HCT116 (cell line): ENCODE data around the gene TBX3. TPM values are rescaled to one million over a fixed set of nuclear protein-coding genes. Genes with fewer than 3 reads are reported as not detected.

Experiments used
- ATAC-seq: fragments of 200-7000 bp; cut with Tn5 transposase; 2 replicates; pipeline ENCODE4 v1.9.1; 2020; ENCODE audit warnings: mild to moderate bottlenecking, moderate library complexity
- BruUV-seq: library from RNA; stranded (reverse); fragments of 400-500 nt; replicated peaks from 2 replicates; lab custom pipeline; 2021; lab: Mats Ljungman, UMichigan
- CTCF ChIA-PET: fragments of 300-600 bp; sonication (Branson Sonifier 250); formaldehyde crosslinking; loops from one replicate; lab custom pipeline; 2021; ENCODE audit warnings: antibody characterized with exemption; lab: Charles Lee
- POLR2A ChIA-PET: fragments of 300-600, 350-600 bp; sonication (Branson Sonifier 250); formaldehyde crosslinking; loops from one replicate; lab custom pipeline; 2021; ENCODE audit warnings: antibody characterized with exemption; lab: Charles Lee
- RAD21 ChIA-PET, 2 experiments: fragments of 300-600 bp; sonication (Branson Sonifier 250); formaldehyde crosslinking; loops; one replicate each; lab custom pipeline; 2023; ENCODE audit warnings: low total read pairs in 2 of 2; ENCODE audit not compliant: uncharacterized antibody in 2 of 2, unreplicated experiment in 2 of 2, low non-redundant PET in 1 of 2; lab: Charles Lee
- DNase-seq: peaks from one replicate; pipeline ENCODE4 v3.0.0-alpha.2; 2010; ENCODE audit warnings: low read depth, low spot score
- H2AFZ ChIP-seq: fragments of 200-600 bp; shearing (Covaris generic), sonication (generic); 2 replicates; pipeline ENCODE4 v1.6.1; 2017; ENCODE audit warnings: low read depth, mixed run types, mixed read lengths, antibody characterized with exemption, low read length; ENCODE audit not compliant: poor library complexity, severe bottlenecking
- H3K27ac ChIP-seq: 2 replicates; pipeline ENCODE4 v1.5.1; 2012; ENCODE audit warnings: low read depth, low read length
- H3K27me3 ChIP-seq: fragments of 200-600 bp; sonication (generic); 2 replicates; pipeline ENCODE4 v1.6.1; 2016; ENCODE audit warnings: mixed run types, low read length, mixed read lengths; ENCODE audit not compliant: insufficient read depth
- H3K36me3 ChIP-seq, 2 experiments: fragments of 200-500 bp in 1 of 2; fragments of 200-600 bp in 1 of 2; sonication (Bioruptor generic) in 1 of 2; sonication (generic) in 1 of 2; 2 replicates each; pipeline versions ENCODE4 v1.5.1 to v1.6.1; 2014 to 2016; ENCODE audit warnings: low read length in 2 of 2, inconsistent platforms in 1 of 2, mixed read lengths in 1 of 2, mixed run types in 1 of 2; ENCODE audit not compliant: insufficient read depth in 2 of 2, control insufficient read depth in 1 of 2
- H3K4me1 ChIP-seq, 2 experiments: fragments of 200-600 bp in 1 of 2; sonication (generic) in 1 of 2; 2 replicates each; pipeline versions ENCODE4 v1.5.1 to v1.6.1; 2012 to 2017; ENCODE audit warnings: low read length in 2 of 2, inconsistent platforms in 1 of 2, mild to moderate bottlenecking in 1 of 2, mixed read lengths in 1 of 2, mixed run types in 1 of 2, moderate library complexity in 1 of 2; ENCODE audit not compliant: insufficient read depth in 2 of 2, control insufficient read depth in 1 of 2
- H3K4me2 ChIP-seq: fragments of 200-600 bp; sonication (generic); 2 replicates; pipeline ENCODE4 v1.6.1; 2017; ENCODE audit warnings: mixed run types, low read length, mixed read lengths
- H3K4me3 ChIP-seq, 2 experiments: fragments of 200-600 bp in 1 of 2; sonication (generic) in 1 of 2; replicated peaks in 1 of 2; 2 replicates each; pipeline ENCODE4 v1.5.1; 2011 to 2016; ENCODE audit warnings: low read length in 2 of 2, control low read depth in 1 of 2, low read depth in 1 of 2, mild to moderate bottlenecking in 1 of 2, mixed read lengths in 1 of 2, mixed run types in 1 of 2
- H3K79me2 ChIP-seq: fragments of 200-600 bp; sonication (generic); 2 replicates; pipeline ENCODE4 v1.6.1; 2017; ENCODE audit warnings: mild to moderate bottlenecking, mixed run types, low read length, moderate library complexity, mixed read lengths; ENCODE audit not compliant: insufficient read depth
- H3K9ac ChIP-seq: fragments of 200-600 bp; sonication (generic); 2 replicates; pipeline ENCODE4 v1.6.1; 2016; ENCODE audit warnings: low read length, mixed read lengths
- H3K9me2 ChIP-seq: fragments of 200-600 bp; sonication (generic), shearing (Covaris generic); 2 replicates; pipeline ENCODE4 v1.6.1; 2017; ENCODE audit warnings: mixed run types, mild to moderate bottlenecking, moderate library complexity; ENCODE audit not compliant: insufficient read depth
- H3K9me3 ChIP-seq, 2 experiments: fragments of 200-500 bp in 1 of 2; fragments of 200-600 bp in 1 of 2; sonication (Bioruptor generic) in 1 of 2; sonication (generic) in 1 of 2; 2 replicates each; pipeline ENCODE4 v1.6.1; 2014 to 2017; ENCODE audit warnings: low read length in 2 of 2, mixed read lengths in 2 of 2, inconsistent platforms in 1 of 2, low read depth in 1 of 2, mild to moderate bottlenecking in 1 of 2, mixed run types in 1 of 2, moderate library complexity in 1 of 2; ENCODE audit not compliant: control insufficient read depth in 1 of 2, insufficient read depth in 1 of 2
- H4K20me1 ChIP-seq: fragments of 200-600 bp; sonication (generic), shearing (Covaris generic); 2 replicates; pipeline ENCODE4 v1.6.1; 2017; ENCODE audit warnings: mixed run types, mild to moderate bottlenecking, moderate library complexity; ENCODE audit not compliant: insufficient read depth
- ATF3 ChIP-seq: IDR thresholded peaks from 2 replicates; pipeline ENCODE4 v1.6.1; 2012
- CBX3 ChIP-seq: IDR thresholded peaks from 2 replicates; pipeline ENCODE4 v1.6.1; 2012; ENCODE audit warnings: low read depth
- CEBPB ChIP-seq: IDR thresholded peaks from 2 replicates; pipeline ENCODE4 v1.6.1; 2012; ENCODE audit warnings: low read depth
- CTCF ChIP-seq, 3 experiments: fragments of 200-600 bp in 1 of 3; sonication (generic) in 1 of 3; IDR thresholded peaks in 2 of 3; conservative IDR thresholded peaks in 1 of 3; 2 replicates each; pipeline ENCODE4 v1.5.1; 2012 to 2017; ENCODE audit warnings: low read depth in 2 of 3, low read length in 2 of 3, antibody characterized with exemption in 1 of 3, borderline replicate concordance in 1 of 3, control low read depth in 1 of 3, mild to moderate bottlenecking in 1 of 3, mixed read lengths in 1 of 3, mixed run types in 1 of 3, moderate library complexity in 1 of 3; ENCODE audit not compliant: insufficient read depth in 1 of 3
- ELF1 ChIP-seq: IDR thresholded peaks from 2 replicates; pipeline ENCODE4 v1.6.1; 2012; ENCODE audit warnings: low read depth, borderline replicate concordance
- EZH2phosphoT487 ChIP-seq: fragments of 200-600 bp; IDR thresholded peaks from 2 replicates; pipeline ENCODE4 v1.6.1; 2018; ENCODE audit warnings: antibody characterized with exemption, borderline replicate concordance
- FOSL1 ChIP-seq: IDR thresholded peaks from 2 replicates; pipeline ENCODE4 v1.6.1; 2012; ENCODE audit warnings: low read depth
- POLR2AphosphoS5 ChIP-seq: IDR thresholded peaks from 2 replicates; pipeline ENCODE4 v1.6.1; 2011; ENCODE audit warnings: mild to moderate bottlenecking, low read depth, low read length, moderate library complexity
- RAD21 ChIP-seq: IDR thresholded peaks from 2 replicates; pipeline ENCODE4 v1.6.1; 2012; ENCODE audit warnings: low read depth, mild to moderate bottlenecking
- TCF7L2 ChIP-seq: IDR thresholded peaks from 2 replicates; pipeline ENCODE4 v1.7.0; 2011; ENCODE audit warnings: borderline replicate concordance, inconsistent platforms; ENCODE audit not compliant: insufficient read depth, insufficient read length; ENCODE audit errors: extremely low read depth
- ZNF274 ChIP-seq: fragments of 200-500 bp; sonication (Bioruptor generic); IDR thresholded peaks from 2 replicates; pipeline ENCODE4 v1.6.1; 2014; ENCODE audit warnings: mild to moderate bottlenecking, low read depth, low read length, inconsistent platforms
- intact Hi-C: fragments of 100-400 bp; cut with micrococcal nuclease; formaldehyde crosslinking; loops from 2 replicates; pipeline ENCODE4 v1.10.0; 2022
- total RNA-seq: library from RNA; stranded (reverse); gene quantifications from one replicate; pipeline ENCODE4 v1.2.1, GENCODE V29; 2021; ENCODE audit not compliant: unreplicated experiment

Gene TBX3
- total RNA-seq, 1 experiment from 2014 or later = 12.8 TPM

- ATAC-seq = no peak
- no peak overlapping the region for H3K27ac ChIP-seq
- CTCF ChIA-PET = no interaction called here
- peaks cover 6 to 23% of the 10 kb centered on the region in 2 experiments for H3K4me1 ChIP-seq
- H3K4me2 ChIP-seq = peak overlapping the region; percentile 97; the same call in 1 of the 2 replicates
- no peaks in the 10 kb centered on the region for H3K27me3 ChIP-seq
- no peak overlapping the region for H3K9ac ChIP-seq
- no peaks in the 10 kb centered on the region for H3K9me2 ChIP-seq
- no peak overlapping the region for H2AFZ ChIP-seq
- TF ChIP-seq ZNF274 (no peak), POLR2AphosphoS5 (no peak), CEBPB (no peak), ATF3 (no peak), RAD21 (no peak), CTCF (IDR thresholded peaks at IDR 0.05 in 2 of 3, conservative IDR thresholded peaks at IDR 0.05 in 1 of 3; ENCODE audit: borderline replicate concordance in 1 of 3, insufficient read depth in 1 of 3, low read depth in 2 of 3, low read length in 2 of 3) (no peak), CBX3 (no peak), TCF7L2 (no peak), ELF1 (no peak), EZH2phosphoT487 (no peak), FOSL1 (no peak)
- H4K20me1 ChIP-seq = no peaks in the 10 kb centered on the region
- H3K79me2 ChIP-seq = peaks cover 16% of the 10 kb centered on the region
- RAD21 ChIA-PET = no interaction called here
- peaks cover 0 to 4% of the 10 kb centered on the region in 2 experiments; a peak in 1 of 4 replicates for H3K36me3 ChIP-seq
- no peak for DNase-seq
- intact Hi-C loops = loop anchor here (5.0 to 10.0 kb wide), 4 partner anchors 254 to 1091 kb away; no protein-coding TSS in a partner anchor
- no peak overlapping the region for H3K4me3 ChIP-seq
- BruUV-seq = no TSS peak
- no peaks in the 10 kb centered on the region for H3K9me3 ChIP-seq
- POLR2A ChIA-PET = no interaction called here
Observed at GRCh38 chr12:114681116-114681871, 2.7 kb downstream of the TBX3 start.
